Measurements from ENCODE around the gene RPS6KL1.

RPS6KL1 gene

GRCh38 chr14:74855021-74855420, 68.0 kb downstream of the RPS6KL1 start:
- in situ Hi-C loops (cut with HindIII; ENCODE audit: low pct_ligation_motif_present, low sequenced_read_pairs) = no loop called here
- no peak for DNase-seq

More at GRCh38 chr14:74855021-74855420, 68.0 kb downstream of the RPS6KL1 start:
- Histone ChIP-seq H3K4me3 (ENCODE audit: low read depth, low read length) (no peak overlapping the region), H3K27me3 (replicated peaks) (no peaks in the 10 kb centered on the region), H3K27ac (no peak overlapping the region), H3K36me3 (replicated peaks) (no peaks in the 10 kb centered on the region)
- TF ChIP-seq, protein P1, sequence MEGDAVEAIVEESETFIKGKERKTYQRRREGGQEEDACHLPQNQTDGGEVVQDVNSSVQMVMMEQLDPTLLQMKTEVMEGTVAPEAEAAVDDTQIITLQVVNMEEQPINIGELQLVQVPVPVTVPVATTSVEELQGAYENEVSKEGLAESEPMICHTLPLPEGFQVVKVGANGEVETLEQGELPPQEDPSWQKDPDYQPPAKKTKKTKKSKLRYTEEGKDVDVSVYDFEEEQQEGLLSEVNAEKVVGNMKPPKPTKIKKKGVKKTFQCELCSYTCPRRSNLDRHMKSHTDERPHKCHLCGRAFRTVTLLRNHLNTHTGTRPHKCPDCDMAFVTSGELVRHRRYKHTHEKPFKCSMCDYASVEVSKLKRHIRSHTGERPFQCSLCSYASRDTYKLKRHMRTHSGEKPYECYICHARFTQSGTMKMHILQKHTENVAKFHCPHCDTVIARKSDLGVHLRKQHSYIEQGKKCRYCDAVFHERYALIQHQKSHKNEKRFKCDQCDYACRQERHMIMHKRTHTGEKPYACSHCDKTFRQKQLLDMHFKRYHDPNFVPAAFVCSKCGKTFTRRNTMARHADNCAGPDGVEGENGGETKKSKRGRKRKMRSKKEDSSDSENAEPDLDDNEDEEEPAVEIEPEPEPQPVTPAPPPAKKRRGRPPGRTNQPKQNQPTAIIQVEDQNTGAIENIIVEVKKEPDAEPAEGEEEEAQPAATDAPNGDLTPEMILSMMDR (IDR thresholded peaks at IDR 0.05; ENCODE audit: low read depth, low read length, missing control alignments) = no peak
